ENCODE data around the gene ADAMTSL4. TPM values are rescaled to one million over a fixed set of nuclear protein-coding genes. Genes with fewer than 3 reads are reported as not detected.
"Not testable (repeated sequence)": the region's sequence is repeated elsewhere in the genome, so short reads cannot be mapped to it uniquely, and the experiment has no call there.

The ADAMTSL4 gene
- total RNA-seq, 2 donors from 2014 or later: 3.7 to 9.7 TPM

GRCh38 chr1:150561974-150562445 is 12.8 kb downstream of the ADAMTSL4 start:
- Histone ChIP-seq H3K36me3 (no peaks in the 10 kb centered on the region), H3K27ac (peak overlapping the region; percentile 100), H3K4me3 (peak overlapping the region; percentile 31 to 43), H3K27me3 (replicated peaks; ENCODE audit: insufficient read depth) (no peaks in the 10 kb centered on the region), H3K9me3 (no peaks in the 10 kb centered on the region), H3K4me1 (replicated peaks) (peaks cover 40% of the 10 kb centered on the region)
- intact Hi-C loops (cut with DNase I): loop anchor here (2.0 to 5.0 kb wide), 3 partner anchors 17 to 250 kb away; partner anchors contain the start of gene MCL1
- TF ChIP-seq POLR2A (IDR thresholded peaks at IDR 0.05): peak; percentile 56
- peak; percentile 99 for TF ChIP-seq POLR2AphosphoS5 (IDR thresholded peaks at IDR 0.05)
- no peak for TF ChIP-seq CTCF (IDR thresholded peaks at IDR 0.05)
- WGBS: under 1% methylated on average over 14 of the region's 18 CpGs
- DNase-seq (ENCODE audit: low spot score): peak; percentile 97

GRCh38 chr1:150562446-150563339 is 13.5 kb downstream of the ADAMTSL4 start:
- Histone ChIP-seq H3K27ac (peak overlapping the region; percentile 100), H3K27me3 (replicated peaks; ENCODE audit: insufficient read depth) (no peaks in the 10 kb centered on the region), H3K4me1 (replicated peaks) (peaks cover 46% of the 10 kb centered on the region), H3K36me3 (no peaks in the 10 kb centered on the region), H3K4me3 (peak overlapping the region; percentile 31 to 43), H3K9me3 (no peaks in the 10 kb centered on the region)
- TF ChIP-seq POLR2A (IDR thresholded peaks at IDR 0.05) (no peak), CTCF (IDR thresholded peaks at IDR 0.05) (no peak), POLR2AphosphoS5 (IDR thresholded peaks at IDR 0.05) (no peak)
- 13% methylated on average over 4 of the region's 4 CpGs for WGBS
- intact Hi-C loops (cut with DNase I): loop anchor here (2.0 to 5.0 kb wide), 2 partner anchors 16 to 250 kb away; partner anchors contain the start of gene MCL1
- no peak for DNase-seq (ENCODE audit: low spot score)

- Histone ChIP-seq H3K9me3 (no peaks in the 10 kb centered on the region), H3K27me3 (replicated peaks; ENCODE audit: insufficient read depth) (no peaks in the 10 kb centered on the region), H3K4me1 (replicated peaks) (peaks cover 48% of the 10 kb centered on the region), H3K4me3 (no peak overlapping the region), H3K36me3 (no peaks in the 10 kb centered on the region), H3K27ac (peak overlapping the region; percentile 100)
- 20% methylated on average over 4 of the region's 4 CpGs for WGBS
- TF ChIP-seq POLR2AphosphoS5 (IDR thresholded peaks at IDR 0.05): peak; percentile 8
- TF ChIP-seq CTCF (IDR thresholded peaks at IDR 0.05): no peak
- TF ChIP-seq POLR2A (IDR thresholded peaks at IDR 0.05): no peak
- peak; percentile 75 for DNase-seq (ENCODE audit: low spot score)
- intact Hi-C loops (cut with DNase I): loop anchor here (2.0 to 5.0 kb wide), 2 partner anchors 15 to 249 kb away; partner anchors contain the start of gene MCL1
Observed at GRCh38 chr1:150563340-150564038, 14.3 kb downstream of the ADAMTSL4 start.

GRCh38 chr1:150564051-150564991 is 15.1 kb downstream of the ADAMTSL4 start:
- H3K36me3 ChIP-seq: no peaks in the 10 kb centered on the region

GRCh38 chr1:150565240-150565991 is 16.2 kb downstream of the ADAMTSL4 start:
- Histone ChIP-seq H3K27ac (peak overlapping the region; percentile 100), H3K4me1 (replicated peaks) (peaks cover 46% of the 10 kb centered on the region)
- intact Hi-C loops (cut with DNase I); H3K9me3 ChIP-seq; H3K4me3 ChIP-seq; DNase-seq (ENCODE audit: low spot score); H3K27me3 ChIP-seq (replicated peaks; ENCODE audit: insufficient read depth); H3K36me3 ChIP-seq: not testable (repeated sequence)
- 84% methylated on average over 14 of the region's 14 CpGs for WGBS

More at GRCh38 chr1:150564051-150564991, 15.1 kb downstream of the ADAMTSL4 start:
- 65% methylated on average over 5 of the region's 5 CpGs for WGBS
- TF ChIP-seq CTCF (IDR thresholded peaks at IDR 0.05): no peak
- TF ChIP-seq POLR2A (IDR thresholded peaks at IDR 0.05): no peak
- TF ChIP-seq POLR2AphosphoS5 (IDR thresholded peaks at IDR 0.05): no peak
- H3K4me1 ChIP-seq (replicated peaks): peaks cover 51% of the 10 kb centered on the region
- DNase-seq (ENCODE audit: low spot score): no peak
- peak overlapping the region; percentile 100 for H3K27ac ChIP-seq
- intact Hi-C loops (cut with DNase I): loop anchor here (5.0 kb wide), 1 partner anchor 248 kb away; no protein-coding TSS in a partner anchor
- no peaks in the 10 kb centered on the region for H3K9me3 ChIP-seq
- no peaks in the 10 kb centered on the region for H3K27me3 ChIP-seq (replicated peaks; ENCODE audit: insufficient read depth)
- H3K4me3 ChIP-seq: no peak overlapping the region
